Activated CD4-positive, alpha-beta memory T cell treated with anti-CD3 and anti-CD28 coated beads for 36 hours (primary cell): Measurements from ENCODE around the gene SH3D21. TPM values are rescaled to one million over a fixed set of nuclear protein-coding genes. Genes with fewer than 3 reads are reported as not detected.
A peak's percentile ranks its signal among the peaks of the same experiment; 100 is the strongest.

Experiments used
- CTCF ChIA-PET: fragments of 350-600 bp; sonication (Branson Sonifier 250); formaldehyde crosslinking; loops from one replicate; lab custom pipeline; 2021; ENCODE audit warnings: antibody characterized with exemption, inconsistent platforms; lab: Charles Lee
- POLR2A ChIA-PET: fragments of 350-600 bp; sonication (Branson Sonifier 250); formaldehyde crosslinking; loops from one replicate; lab custom pipeline; 2021; ENCODE audit warnings: antibody characterized with exemption; lab: Charles Lee
- DNase-seq: peaks from one replicate; pipeline ENCODE4 v3.0.0-alpha.2; 2020
- H3K27ac Mint-ChIP-seq: one replicate; pipeline ENCODE4 v1.8.0; 2021; ENCODE audit warnings: mixed read lengths
- H3K27me3 Mint-ChIP-seq: one replicate; pipeline ENCODE4 v1.8.0; 2021; ENCODE audit warnings: mixed read lengths
- H3K36me3 Mint-ChIP-seq: one replicate; pipeline ENCODE4 v1.8.0; 2021; ENCODE audit warnings: mixed read lengths
- H3K4me1 Mint-ChIP-seq: one replicate; pipeline ENCODE4 v1.8.0; 2021; ENCODE audit warnings: low read depth, mixed read lengths
- H3K4me3 Mint-ChIP-seq: one replicate; pipeline ENCODE4 v1.8.0; 2021; ENCODE audit warnings: mild to moderate bottlenecking, mixed read lengths
- H3K9me3 Mint-ChIP-seq: one replicate; pipeline ENCODE4 v1.8.0; 2021; ENCODE audit warnings: mixed read lengths
- intact Hi-C: fragments of 100-400 bp; cut with micrococcal nuclease; formaldehyde crosslinking; loops from one replicate; pipeline ENCODE4 v1.15.1; 2023
- total RNA-seq, 2 experiments: library from RNA; stranded (reverse); gene quantifications; one replicate each; pipeline ENCODE4 v1.2.3, GENCODE V29; 2021

SH3D21 gene
- total RNA-seq, 2 experiments from 2014 or later, result 16.9 to 18.1 TPM

DNA sequence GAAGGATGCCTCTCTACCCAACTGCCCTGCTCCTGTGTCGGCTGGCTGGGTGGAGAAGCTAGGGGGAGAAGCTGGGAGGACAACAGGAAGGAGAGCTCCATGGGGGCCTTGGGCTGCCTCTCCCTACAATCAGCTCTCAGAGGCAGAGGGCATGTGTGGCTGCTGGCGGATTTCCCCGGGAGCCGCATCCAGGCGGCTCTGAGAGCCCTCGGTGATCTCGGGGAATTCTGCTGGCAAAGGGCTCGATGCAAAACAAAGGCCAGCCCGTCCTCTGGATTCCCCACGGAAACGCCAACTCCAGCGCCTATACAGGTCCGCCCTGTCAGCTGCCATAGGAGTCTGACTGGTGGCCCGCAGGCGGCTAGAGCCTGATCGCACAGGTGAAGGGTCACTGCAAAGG is 43.7 kb downstream of the SH3D21 start:
- H3K27ac Mint-ChIP-seq, result no peak overlapping the region
- DNase-seq, result no peak
- no peak overlapping the region for H3K4me3 Mint-ChIP-seq
- peaks cover 32% of the 10 kb centered on the region for H3K4me1 Mint-ChIP-seq
- no peaks in the 10 kb centered on the region for H3K27me3 Mint-ChIP-seq
- ChIA-PET CTCF (interaction anchor here (1.0 to 5.0 kb wide), 3 partner anchors 18 to 69 kb away, joined by 4 to 39 read pairs (median 5); partner anchors contain the start of gene SH3D21), POLR2A (interaction anchor here (1.1 to 1.7 kb wide), 2 partner anchors 35 to 37 kb away, joined by 5 to 6 read pairs; no protein-coding TSS in a partner anchor)
- H3K9me3 Mint-ChIP-seq, result no peaks in the 10 kb centered on the region
- intact Hi-C loops, result loop anchor here (2.0 kb wide), 1 partner anchor 71 kb away; no protein-coding TSS in a partner anchor
- peaks cover 19% of the 10 kb centered on the region for H3K36me3 Mint-ChIP-seq

DNA sequence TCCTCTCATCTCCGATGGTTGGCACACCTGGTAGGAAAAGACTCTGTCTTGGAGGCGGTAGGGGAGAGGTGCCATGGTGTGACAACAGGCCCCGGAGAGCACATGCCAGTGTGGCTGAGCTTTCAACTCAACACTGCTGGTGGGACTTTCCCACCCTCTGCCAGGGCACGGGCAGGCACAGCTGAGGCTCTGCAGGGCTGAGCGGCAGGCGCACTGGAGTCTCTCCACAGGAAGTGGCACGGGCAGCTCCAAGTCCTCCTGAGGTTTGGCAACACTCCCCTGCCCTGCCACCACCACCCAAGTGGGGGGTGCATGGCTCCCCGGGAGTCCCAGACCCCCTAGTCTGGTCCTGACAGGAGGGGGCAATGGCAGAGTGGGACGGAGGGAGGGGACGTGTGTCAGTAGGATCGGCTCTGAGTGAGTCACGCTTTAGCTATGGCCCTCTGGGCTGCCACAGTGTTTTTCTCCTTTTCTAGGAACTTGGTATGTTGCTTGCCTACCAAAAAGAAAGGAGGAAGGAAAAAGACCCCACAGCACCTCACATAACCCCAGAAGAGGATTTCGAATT is 44.6 kb downstream of the SH3D21 start:
- intact Hi-C loops, result loop anchor here (2.0 kb wide), 1 partner anchor 70 kb away; no protein-coding TSS in a partner anchor
- H3K27me3 Mint-ChIP-seq, result no peaks in the 10 kb centered on the region
- CTCF ChIA-PET, result interaction anchor here (0.6 to 5.0 kb wide), 10 partner anchors 8 to 202 kb away, joined by 3 to 39 read pairs (median 4); partner anchors contain the start of genes SH3D21 and TRAPPC3
- peaks cover 24% of the 10 kb centered on the region for H3K36me3 Mint-ChIP-seq
- H3K9me3 Mint-ChIP-seq, result no peaks in the 10 kb centered on the region
- peaks cover 32% of the 10 kb centered on the region for H3K4me1 Mint-ChIP-seq
- H3K4me3 Mint-ChIP-seq, result no peak overlapping the region
- POLR2A ChIA-PET, result interaction anchor here (0.8 to 1.7 kb wide), 3 partner anchors 16 to 47 kb away, joined by 3 to 6 read pairs (median 4); partner anchors contain the start of gene LSM10
- peak overlapping the region; percentile 73 for H3K27ac Mint-ChIP-seq
- DNase-seq, result peak; percentile 67

DNA sequence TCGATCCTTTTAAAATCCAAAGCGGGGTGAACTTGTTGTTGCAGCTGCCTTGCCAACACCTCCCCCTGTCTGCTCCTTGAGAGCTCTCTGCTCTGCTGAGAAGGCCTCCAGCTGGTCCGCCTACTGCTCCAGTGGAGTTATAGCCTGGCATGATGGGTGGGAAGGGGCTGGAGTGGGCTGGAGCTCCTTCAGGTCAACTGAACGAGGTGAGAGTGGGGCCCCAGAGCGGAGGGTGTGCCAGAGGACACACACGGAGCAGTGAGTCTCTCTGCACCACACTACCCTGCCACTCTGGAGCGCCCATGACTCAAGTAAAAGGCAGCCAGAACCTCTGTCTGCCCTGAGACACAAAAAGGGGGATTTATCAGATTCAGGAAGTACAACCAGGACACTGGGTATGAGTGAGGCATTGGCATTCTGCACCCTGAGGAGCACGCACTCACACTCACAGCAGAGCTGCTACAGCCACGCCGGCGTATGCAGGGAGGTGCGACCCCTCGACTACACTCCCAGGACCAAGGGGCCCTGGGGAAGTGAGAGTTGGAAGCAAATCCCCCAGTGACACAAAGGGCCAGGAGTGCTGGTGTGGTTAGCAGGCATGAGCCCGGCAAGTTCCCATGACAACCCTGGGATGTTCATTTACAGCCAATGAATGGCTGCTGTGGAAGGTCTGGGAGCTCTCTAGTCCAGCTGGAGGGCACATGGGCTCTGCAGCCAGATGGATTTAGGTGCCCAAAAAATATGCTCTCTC is 45.2 kb downstream of the SH3D21 start:
- peaks cover 24% of the 10 kb centered on the region for H3K36me3 Mint-ChIP-seq
- peak overlapping the region; percentile 73 for H3K27ac Mint-ChIP-seq
- intact Hi-C loops, result loop anchor here (2.0 kb wide), 1 partner anchor 69 kb away; no protein-coding TSS in a partner anchor

GRCh38 chr1:36352125-36352909 is 46.1 kb downstream of the SH3D21 start:
- Mint-ChIP-seq H3K4me1 (peaks cover 32% of the 10 kb centered on the region), H3K36me3 (peaks cover 25% of the 10 kb centered on the region), H3K27ac (no peak overlapping the region), H3K9me3 (no peaks in the 10 kb centered on the region), H3K4me3 (no peak overlapping the region), H3K27me3 (no peaks in the 10 kb centered on the region)
- ChIA-PET POLR2A (no interaction called here), CTCF (interaction anchor here (1.0 to 5.0 kb wide), 3 partner anchors 8 to 16 kb away, joined by 3 to 39 read pairs (median 5); no protein-coding TSS in a partner anchor)
- DNase-seq, result no peak
- intact Hi-C loops, result no loop called here

More for the DNA sequence above, 45.2 kb downstream of the SH3D21 start:
- Mint-ChIP-seq H3K9me3 (no peaks in the 10 kb centered on the region), H3K4me3 (no peak overlapping the region), H3K4me1 (peaks cover 32% of the 10 kb centered on the region), H3K27me3 (no peaks in the 10 kb centered on the region)
- ChIA-PET CTCF (interaction anchor here (0.6 to 5.0 kb wide), 9 partner anchors 9 to 202 kb away, joined by 3 to 39 read pairs (median 4); partner anchors contain the start of gene TRAPPC3), POLR2A (interaction anchor here (1.1 to 1.7 kb wide), 2 partner anchors 16 to 35 kb away, joined by 4 to 6 read pairs; no protein-coding TSS in a partner anchor)
- no peak for DNase-seq

DNA sequence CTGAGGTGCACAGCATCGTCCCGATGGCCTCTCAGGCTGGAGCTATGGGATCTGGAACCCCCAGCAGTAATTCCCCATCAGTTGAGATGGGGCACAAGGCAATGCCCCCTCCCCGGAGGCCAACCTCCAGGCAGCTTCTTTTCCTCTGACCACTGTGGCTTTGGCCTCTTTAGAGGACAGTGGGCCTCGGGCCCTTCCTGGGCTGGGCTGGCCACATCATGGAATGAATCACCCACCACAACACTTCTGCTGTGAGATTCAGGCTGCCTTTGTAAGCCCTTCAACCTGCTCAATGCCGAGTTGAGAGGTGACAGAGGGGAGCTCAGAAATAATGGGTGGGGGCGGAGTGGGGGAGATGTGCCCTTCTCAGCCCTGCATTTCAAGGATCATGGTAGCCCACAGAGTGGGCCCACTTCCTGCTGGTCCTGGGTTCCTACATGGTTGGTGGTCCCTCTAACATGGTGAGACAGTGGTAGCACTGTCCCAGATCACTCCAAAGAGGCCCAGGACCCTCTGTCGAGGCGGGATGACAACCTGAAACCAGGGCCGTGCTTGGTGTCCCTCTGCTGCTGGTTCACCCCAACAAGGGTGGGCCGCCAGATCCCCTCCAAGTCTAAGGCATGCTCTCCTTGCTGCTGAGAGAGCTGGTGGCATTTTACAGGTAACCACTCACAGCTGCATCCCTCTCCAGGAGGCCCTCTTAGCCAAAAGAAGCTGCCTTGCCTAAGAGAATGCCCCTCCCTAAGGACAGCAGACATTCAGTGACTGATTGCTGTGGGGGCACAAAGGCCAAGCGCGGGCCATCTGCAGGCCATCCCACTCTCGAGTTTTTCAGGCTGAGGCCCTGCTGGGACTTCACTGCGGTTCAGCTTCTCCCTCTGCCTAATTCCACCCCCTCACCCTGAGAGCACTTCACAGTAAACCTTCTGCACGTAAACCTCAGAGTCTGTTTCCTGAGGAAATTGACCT is 47.0 kb downstream of the SH3D21 start:
- intact Hi-C loops, result no loop called here
- ChIA-PET CTCF (interaction anchor here (0.8 to 5.0 kb wide), 3 partner anchors 10 to 203 kb away, joined by 3 to 39 read pairs (median 3); no protein-coding TSS in a partner anchor), POLR2A (no interaction called here)
- H3K4me3 Mint-ChIP-seq, result no peak overlapping the region
- H3K27me3 Mint-ChIP-seq, result no peaks in the 10 kb centered on the region
- no peak for DNase-seq
- peaks cover 32% of the 10 kb centered on the region for H3K4me1 Mint-ChIP-seq
- no peak overlapping the region for H3K27ac Mint-ChIP-seq
- peaks cover 23% of the 10 kb centered on the region for H3K36me3 Mint-ChIP-seq
- H3K9me3 Mint-ChIP-seq, result no peaks in the 10 kb centered on the region

GRCh38 chr1:36354486-36354885 is 48.3 kb downstream of the SH3D21 start:
- H3K27me3 Mint-ChIP-seq, result no peaks in the 10 kb centered on the region
- no peak for DNase-seq
- ChIA-PET POLR2A (interaction anchor here (0.8 kb wide), 1 partner anchor 30 kb away, joined by 3 read pairs; no protein-coding TSS in a partner anchor), CTCF (interaction anchor here (3.5 kb wide), 1 partner anchor 13 kb away, joined by 22 read pairs; no protein-coding TSS in a partner anchor)
- intact Hi-C loops, result no loop called here
- H3K9me3 Mint-ChIP-seq, result no peaks in the 10 kb centered on the region
- no peak overlapping the region for H3K4me3 Mint-ChIP-seq
- peaks cover 18% of the 10 kb centered on the region for H3K36me3 Mint-ChIP-seq
- H3K27ac Mint-ChIP-seq, result no peak overlapping the region
- peaks cover 35% of the 10 kb centered on the region for H3K4me1 Mint-ChIP-seq

DNA sequence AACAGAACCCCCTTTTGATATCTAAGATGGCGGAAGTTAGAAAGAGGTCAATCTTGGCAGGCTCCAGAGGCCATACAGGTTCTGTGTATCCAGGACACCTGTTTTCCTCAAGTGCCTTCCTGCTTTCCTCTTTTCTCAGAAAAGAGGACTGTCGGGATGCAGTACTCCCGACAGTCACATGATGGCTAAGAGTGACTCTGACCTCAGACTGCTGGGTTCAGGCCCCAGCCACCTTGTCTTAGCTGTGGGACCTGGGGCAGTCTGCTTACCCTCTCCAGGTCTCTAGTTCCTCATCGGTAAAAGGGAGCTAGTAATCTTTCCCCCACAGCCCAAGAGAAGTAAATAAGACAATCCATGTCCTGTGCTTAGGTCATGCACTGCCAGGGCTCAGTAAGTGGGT is 49.6 kb downstream of the SH3D21 start:
- no peak for DNase-seq
- intact Hi-C loops, result no loop called here
- Mint-ChIP-seq H3K9me3 (no peaks in the 10 kb centered on the region), H3K27ac (no peak overlapping the region), H3K4me1 (peaks cover 32% of the 10 kb centered on the region), H3K27me3 (no peaks in the 10 kb centered on the region), H3K36me3 (peaks cover 22% of the 10 kb centered on the region), H3K4me3 (no peak overlapping the region)
- CTCF ChIA-PET, result interaction anchor here (1.0 to 3.5 kb wide), 3 partner anchors 12 to 64 kb away, joined by 4 to 22 read pairs (median 8); no protein-coding TSS in a partner anchor
- POLR2A ChIA-PET, result interaction anchor here (1.2 kb wide), 1 partner anchor 29 kb away, joined by 4 read pairs; no protein-coding TSS in a partner anchor

DNA sequence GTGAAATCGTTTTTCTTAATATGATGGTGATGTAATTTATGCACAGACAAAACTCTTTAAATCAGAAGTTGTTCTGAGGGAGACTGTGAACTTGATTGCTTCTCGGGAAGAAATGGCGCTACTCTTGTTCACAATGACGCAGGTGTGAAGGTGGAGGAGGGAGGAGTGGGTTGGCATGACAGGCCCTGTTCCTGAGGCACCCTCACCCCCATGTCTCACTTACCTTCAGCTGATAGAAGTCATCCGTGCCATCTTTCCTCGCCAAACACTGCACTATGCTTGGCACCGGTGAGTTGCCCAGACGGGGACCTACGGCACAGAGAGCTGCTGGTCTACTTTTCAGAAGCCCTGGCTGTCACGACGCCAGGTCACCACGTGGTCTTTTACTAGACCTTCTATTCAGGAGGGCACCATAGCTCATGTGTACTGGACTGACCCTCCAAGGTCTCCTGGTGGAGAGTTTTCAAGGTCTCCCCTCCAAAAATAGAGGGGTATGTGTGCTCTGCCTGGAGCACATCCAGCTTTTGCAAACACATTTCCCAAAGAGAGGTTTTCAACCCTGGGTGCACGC is 52.4 kb downstream of the SH3D21 start:
- Mint-ChIP-seq H3K4me3 (no peak overlapping the region), H3K36me3 (peaks cover 29% of the 10 kb centered on the region), H3K27me3 (no peaks in the 10 kb centered on the region), H3K9me3 (no peaks in the 10 kb centered on the region), H3K4me1 (peaks cover 20% of the 10 kb centered on the region), H3K27ac (peak overlapping the region; percentile 84)
- ChIA-PET CTCF (interaction anchor here (2.8 to 3.1 kb wide), 2 partner anchors 10 to 16 kb away, joined by 11 to 14 read pairs; no protein-coding TSS in a partner anchor), POLR2A (no interaction called here)
- DNase-seq, result no peak
- intact Hi-C loops, result no loop called here

- Mint-ChIP-seq H3K27me3 (no peaks in the 10 kb centered on the region), H3K9me3 (no peaks in the 10 kb centered on the region), H3K4me1 (peaks cover 20% of the 10 kb centered on the region), H3K36me3 (peaks cover 25% of the 10 kb centered on the region), H3K27ac (peak overlapping the region; percentile 84), H3K4me3 (no peak overlapping the region)
- POLR2A ChIA-PET, result interaction anchor here (1.6 to 2.1 kb wide), 2 partner anchors 27 to 38 kb away, joined by 4 to 6 read pairs; no protein-coding TSS in a partner anchor
- DNase-seq, result no peak
- intact Hi-C loops, result no loop called here
- CTCF ChIA-PET, result interaction anchor here (1.3 to 3.1 kb wide), 3 partner anchors 10 to 209 kb away, joined by 5 to 14 read pairs (median 11); no protein-coding TSS in a partner anchor
Observed at GRCh38 chr1:36359383-36359782, 53.2 kb downstream of the SH3D21 start.
